ENCODE measurements around the gene MFSD6.

DNA sequence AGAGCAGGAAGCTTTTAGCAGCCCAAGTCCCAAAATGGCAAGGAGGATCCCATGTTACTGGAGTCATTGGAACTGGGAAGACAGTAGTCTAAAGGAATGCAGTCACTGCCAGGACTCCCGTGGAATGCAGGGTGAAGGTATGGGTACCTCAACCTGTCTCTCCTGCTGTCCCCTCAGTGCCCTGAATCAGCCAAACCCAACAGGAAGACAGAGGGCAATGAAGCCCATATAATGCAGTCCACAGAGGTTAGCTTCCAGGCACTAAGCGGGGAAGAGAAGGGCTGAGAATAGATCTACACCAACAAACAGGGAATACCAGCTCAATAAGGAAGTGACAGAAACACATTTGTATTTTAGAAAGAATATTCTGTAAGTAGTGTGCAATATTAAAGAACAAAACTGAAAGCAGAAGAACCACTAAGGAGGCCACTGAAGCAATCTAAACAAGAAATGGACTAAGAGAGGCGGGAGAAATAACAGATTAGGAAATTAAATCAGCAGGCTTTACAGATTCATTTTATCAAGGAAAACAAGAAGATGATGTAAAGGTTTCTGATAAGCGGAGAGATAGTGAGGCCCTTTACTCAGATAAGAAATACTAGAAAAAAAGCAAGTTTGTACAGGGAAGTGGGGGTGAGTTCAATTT, 118.1 kb downstream of the MFSD6 start:
- TF ChIP-seq, protein P1, sequence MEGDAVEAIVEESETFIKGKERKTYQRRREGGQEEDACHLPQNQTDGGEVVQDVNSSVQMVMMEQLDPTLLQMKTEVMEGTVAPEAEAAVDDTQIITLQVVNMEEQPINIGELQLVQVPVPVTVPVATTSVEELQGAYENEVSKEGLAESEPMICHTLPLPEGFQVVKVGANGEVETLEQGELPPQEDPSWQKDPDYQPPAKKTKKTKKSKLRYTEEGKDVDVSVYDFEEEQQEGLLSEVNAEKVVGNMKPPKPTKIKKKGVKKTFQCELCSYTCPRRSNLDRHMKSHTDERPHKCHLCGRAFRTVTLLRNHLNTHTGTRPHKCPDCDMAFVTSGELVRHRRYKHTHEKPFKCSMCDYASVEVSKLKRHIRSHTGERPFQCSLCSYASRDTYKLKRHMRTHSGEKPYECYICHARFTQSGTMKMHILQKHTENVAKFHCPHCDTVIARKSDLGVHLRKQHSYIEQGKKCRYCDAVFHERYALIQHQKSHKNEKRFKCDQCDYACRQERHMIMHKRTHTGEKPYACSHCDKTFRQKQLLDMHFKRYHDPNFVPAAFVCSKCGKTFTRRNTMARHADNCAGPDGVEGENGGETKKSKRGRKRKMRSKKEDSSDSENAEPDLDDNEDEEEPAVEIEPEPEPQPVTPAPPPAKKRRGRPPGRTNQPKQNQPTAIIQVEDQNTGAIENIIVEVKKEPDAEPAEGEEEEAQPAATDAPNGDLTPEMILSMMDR (conservative IDR thresholded peaks at IDR 0.05), result no peak
- no peak for TF ChIP-seq ZFX (IDR thresholded peaks at IDR 0.05)
